ENCODE results near the gene PLPPR1.

DNA sequence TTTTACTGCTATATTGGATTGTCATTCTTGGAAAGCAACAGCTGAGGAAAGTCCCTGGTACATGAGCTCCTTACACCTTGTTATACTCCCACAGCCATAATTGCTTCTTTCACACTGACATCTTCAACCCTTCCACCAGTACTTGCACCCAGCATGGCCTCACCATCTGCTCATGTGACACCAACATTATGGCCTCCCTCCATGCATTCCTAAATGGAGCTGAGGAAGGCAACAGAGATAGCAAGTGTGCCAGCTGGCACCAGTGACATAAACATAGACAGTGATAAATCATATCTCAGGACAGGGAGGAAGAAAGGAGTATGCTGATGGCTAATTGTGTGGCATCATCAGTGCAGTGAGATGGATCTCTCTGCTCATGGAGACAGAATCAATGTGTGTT lies 236.7 kb downstream of the PLPPR1 start:
- TF ChIP-seq, protein P1, sequence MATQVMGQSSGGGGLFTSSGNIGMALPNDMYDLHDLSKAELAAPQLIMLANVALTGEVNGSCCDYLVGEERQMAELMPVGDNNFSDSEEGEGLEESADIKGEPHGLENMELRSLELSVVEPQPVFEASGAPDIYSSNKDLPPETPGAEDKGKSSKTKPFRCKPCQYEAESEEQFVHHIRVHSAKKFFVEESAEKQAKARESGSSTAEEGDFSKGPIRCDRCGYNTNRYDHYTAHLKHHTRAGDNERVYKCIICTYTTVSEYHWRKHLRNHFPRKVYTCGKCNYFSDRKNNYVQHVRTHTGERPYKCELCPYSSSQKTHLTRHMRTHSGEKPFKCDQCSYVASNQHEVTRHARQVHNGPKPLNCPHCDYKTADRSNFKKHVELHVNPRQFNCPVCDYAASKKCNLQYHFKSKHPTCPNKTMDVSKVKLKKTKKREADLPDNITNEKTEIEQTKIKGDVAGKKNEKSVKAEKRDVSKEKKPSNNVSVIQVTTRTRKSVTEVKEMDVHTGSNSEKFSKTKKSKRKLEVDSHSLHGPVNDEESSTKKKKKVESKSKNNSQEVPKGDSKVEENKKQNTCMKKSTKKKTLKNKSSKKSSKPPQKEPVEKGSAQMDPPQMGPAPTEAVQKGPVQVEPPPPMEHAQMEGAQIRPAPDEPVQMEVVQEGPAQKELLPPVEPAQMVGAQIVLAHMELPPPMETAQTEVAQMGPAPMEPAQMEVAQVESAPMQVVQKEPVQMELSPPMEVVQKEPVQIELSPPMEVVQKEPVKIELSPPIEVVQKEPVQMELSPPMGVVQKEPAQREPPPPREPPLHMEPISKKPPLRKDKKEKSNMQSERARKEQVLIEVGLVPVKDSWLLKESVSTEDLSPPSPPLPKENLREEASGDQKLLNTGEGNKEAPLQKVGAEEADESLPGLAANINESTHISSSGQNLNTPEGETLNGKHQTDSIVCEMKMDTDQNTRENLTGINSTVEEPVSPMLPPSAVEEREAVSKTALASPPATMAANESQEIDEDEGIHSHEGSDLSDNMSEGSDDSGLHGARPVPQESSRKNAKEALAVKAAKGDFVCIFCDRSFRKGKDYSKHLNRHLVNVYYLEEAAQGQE (IDR thresholded peaks at IDR 0.05; ENCODE audit: low read depth, low read length), result no peak
- TF ChIP-seq EZH2phosphoT487 (IDR thresholded peaks at IDR 0.05; ENCODE audit: borderline replicate concordance, low read depth) (no peak), RAD21 (IDR thresholded peaks at IDR 0.05; ENCODE audit: low read length) (no peak)
